Mammary epithelial cell (primary cell): Measurements from ENCODE around the gene TNP2.

Experiments
- EZH2 ChIP-seq: IDR thresholded peaks from 2 replicates; pipeline ENCODE4 v1.6.1; 2012; ENCODE audit warnings: low read length, inconsistent platforms, borderline replicate concordance
- TF ChIP-seq, protein P1 (sequence below), 2 donors: IDR thresholded peaks in 1 of 2; conservative IDR thresholded peaks in 1 of 2; 2 replicates each; pipeline ENCODE4 v1.5.1; 2011 to 2012; ENCODE audit warnings: inconsistent platforms in 2 of 2, low read length in 2 of 2, mild to moderate bottlenecking in 2 of 2, control low read depth in 1 of 2, low read depth in 1 of 2; ENCODE audit not compliant: insufficient read depth in 1 of 2; ENCODE audit errors: extremely low read depth in 1 of 2

DNA sequence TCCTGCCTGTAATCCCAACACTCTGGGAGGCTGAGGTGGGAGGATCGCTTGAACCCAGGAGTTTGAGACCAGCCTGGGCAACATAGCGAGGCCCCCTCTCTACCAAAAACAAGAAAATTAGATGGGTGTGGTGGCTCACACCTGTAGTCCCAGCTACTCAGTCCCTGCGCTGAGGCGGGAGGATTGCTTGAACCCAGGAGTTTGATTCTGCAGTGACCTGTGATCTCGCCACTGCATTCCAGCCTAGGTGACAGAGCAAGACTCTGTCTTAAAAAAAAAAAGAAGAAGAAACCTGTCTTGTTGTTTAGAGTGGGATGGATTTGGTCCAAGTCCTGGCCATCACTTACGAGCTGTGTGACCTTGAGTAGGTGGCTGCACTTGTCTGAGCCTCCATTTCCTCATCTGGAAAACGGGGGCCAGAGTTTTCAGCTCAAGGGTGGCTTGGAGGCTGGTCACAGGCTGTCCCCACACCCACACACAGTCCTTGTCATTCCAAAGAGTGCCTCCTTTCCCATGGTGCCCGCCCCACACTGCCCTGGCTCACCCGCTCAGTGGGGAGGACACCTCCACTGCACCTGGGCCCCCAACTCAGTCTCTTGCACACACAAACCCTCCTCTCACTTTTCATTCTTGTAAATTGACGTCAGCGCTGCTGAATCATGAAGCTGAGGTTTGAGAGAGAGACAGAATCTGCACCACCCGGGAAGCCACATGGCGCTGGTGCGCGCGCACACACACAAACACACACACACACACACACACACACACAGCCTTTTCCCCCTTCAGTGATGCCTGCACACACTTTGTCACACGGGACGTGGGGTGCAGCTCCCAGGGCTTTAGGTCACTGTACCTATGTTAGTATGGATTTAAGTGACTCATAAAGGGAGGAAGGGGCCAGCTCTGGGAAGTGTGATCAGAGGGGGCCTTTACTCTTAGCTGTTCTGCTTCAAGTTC lies 17.3 kb downstream of the TNP2 start:
- TF ChIP-seq, protein P1, sequence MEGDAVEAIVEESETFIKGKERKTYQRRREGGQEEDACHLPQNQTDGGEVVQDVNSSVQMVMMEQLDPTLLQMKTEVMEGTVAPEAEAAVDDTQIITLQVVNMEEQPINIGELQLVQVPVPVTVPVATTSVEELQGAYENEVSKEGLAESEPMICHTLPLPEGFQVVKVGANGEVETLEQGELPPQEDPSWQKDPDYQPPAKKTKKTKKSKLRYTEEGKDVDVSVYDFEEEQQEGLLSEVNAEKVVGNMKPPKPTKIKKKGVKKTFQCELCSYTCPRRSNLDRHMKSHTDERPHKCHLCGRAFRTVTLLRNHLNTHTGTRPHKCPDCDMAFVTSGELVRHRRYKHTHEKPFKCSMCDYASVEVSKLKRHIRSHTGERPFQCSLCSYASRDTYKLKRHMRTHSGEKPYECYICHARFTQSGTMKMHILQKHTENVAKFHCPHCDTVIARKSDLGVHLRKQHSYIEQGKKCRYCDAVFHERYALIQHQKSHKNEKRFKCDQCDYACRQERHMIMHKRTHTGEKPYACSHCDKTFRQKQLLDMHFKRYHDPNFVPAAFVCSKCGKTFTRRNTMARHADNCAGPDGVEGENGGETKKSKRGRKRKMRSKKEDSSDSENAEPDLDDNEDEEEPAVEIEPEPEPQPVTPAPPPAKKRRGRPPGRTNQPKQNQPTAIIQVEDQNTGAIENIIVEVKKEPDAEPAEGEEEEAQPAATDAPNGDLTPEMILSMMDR (conservative IDR thresholded peaks at IDR 0.05 in 1 of 2, IDR thresholded peaks at IDR 0.05 in 1 of 2; ENCODE audit: extremely low read depth in 1 of 2, insufficient read depth in 1 of 2, low read depth in 1 of 2, low read length in 2 of 2): no peak
- TF ChIP-seq EZH2: no peak
